ENCODE results near the gene SUN5. TPM values are rescaled to one million over a fixed set of nuclear protein-coding genes. Genes with fewer than 3 reads are reported as not detected.

Gene SUN5
- total and polyA plus RNA-seq, 2 donors from 2014 or later: not detected

DNA sequence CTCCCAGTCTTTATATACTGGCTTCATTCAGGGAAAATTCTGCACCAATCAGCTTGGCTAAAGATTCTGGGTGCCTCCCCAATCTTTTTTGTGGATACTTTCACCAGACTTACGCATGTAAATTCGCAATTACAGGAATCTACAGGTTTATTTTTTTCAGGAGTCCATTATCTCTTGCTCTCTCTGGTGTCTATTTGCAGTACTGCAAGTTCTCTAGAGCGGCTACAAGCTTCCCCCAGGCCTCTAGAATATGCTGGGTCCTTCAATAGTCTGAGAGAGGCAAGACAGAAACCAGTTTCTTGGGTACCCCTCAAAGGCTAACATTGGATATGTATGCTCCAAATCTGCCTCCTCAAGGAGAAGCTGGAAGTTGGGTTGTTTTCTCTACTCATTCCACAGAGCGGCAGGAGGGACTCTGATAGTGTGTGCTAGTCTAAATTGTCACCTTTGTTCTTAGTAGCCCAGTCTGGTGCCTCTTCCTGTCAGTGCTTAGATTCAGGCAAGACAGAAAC, 58.5 kb downstream of the SUN5 start:
- Histone ChIP-seq H3K9me3 (ENCODE audit: control insufficient read depth in 2 of 3, insufficient read depth in 1 of 3, low read length in 3 of 3) (no peaks in the 10 kb centered on the region), H3K9ac (ENCODE audit: low read length in 3 of 3) (no peak overlapping the region), H3K36me3 (ENCODE audit: control insufficient read depth in 2 of 3, insufficient read depth in 3 of 3, low read length in 3 of 3) (no peaks in the 10 kb centered on the region), H3K27ac (ENCODE audit: low read depth in 2 of 2, low read length in 2 of 2) (no peak overlapping the region), H3K4me3 (ENCODE audit: low read length in 3 of 3) (no peak overlapping the region), H3K27me3 (ENCODE audit: control insufficient read depth, insufficient read depth, low read length) (no peaks in the 10 kb centered on the region), H3K4me1 (ENCODE audit: control insufficient read depth in 2 of 3, insufficient read depth in 2 of 3, low read depth in 1 of 3, low read length in 3 of 3) (no peaks in the 10 kb centered on the region)
- FAIRE-seq (no peak), DNase-seq (peak in 2 of 5 donors; percentile 24 to 38)
- intact Hi-C loops (cut with DNase I): no loop called here
- TF ChIP-seq, protein P1, sequence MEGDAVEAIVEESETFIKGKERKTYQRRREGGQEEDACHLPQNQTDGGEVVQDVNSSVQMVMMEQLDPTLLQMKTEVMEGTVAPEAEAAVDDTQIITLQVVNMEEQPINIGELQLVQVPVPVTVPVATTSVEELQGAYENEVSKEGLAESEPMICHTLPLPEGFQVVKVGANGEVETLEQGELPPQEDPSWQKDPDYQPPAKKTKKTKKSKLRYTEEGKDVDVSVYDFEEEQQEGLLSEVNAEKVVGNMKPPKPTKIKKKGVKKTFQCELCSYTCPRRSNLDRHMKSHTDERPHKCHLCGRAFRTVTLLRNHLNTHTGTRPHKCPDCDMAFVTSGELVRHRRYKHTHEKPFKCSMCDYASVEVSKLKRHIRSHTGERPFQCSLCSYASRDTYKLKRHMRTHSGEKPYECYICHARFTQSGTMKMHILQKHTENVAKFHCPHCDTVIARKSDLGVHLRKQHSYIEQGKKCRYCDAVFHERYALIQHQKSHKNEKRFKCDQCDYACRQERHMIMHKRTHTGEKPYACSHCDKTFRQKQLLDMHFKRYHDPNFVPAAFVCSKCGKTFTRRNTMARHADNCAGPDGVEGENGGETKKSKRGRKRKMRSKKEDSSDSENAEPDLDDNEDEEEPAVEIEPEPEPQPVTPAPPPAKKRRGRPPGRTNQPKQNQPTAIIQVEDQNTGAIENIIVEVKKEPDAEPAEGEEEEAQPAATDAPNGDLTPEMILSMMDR (IDR thresholded peaks at IDR 0.05; ENCODE audit: borderline replicate concordance, extremely low read depth, insufficient read depth): peak; percentile 13

DNA sequence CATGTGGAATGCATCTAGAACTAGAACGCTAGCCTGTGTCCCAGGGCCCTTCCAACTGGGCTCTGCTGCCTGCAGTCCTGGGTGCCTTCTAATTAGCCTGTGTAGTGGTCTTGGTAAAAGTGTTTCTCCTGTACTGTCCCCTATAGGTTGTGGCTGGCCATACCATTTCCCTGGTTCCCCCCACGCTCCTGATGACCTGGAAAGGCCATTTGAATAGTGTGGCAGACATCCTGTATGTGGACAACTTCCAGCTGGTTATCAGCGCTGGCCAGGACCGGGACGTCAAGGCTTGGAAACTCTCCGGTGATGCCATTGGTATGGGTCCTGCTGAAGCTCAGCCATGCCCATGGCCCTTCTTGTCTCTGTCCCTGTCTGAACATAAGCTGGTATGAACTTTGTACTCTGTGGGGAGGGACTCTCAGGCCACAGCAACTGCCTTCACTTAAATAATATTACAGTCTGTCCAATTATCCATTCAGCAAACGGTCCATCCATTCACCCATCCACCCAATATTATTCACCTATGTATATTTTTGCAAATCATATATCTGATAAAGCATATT, 60.7 kb downstream of the SUN5 start:
- Histone ChIP-seq H3K27me3 (ENCODE audit: control insufficient read depth, insufficient read depth, low read length) (no peaks in the 10 kb centered on the region), H3K9ac (ENCODE audit: low read length in 3 of 3) (no peak overlapping the region), H3K36me3 (ENCODE audit: control insufficient read depth in 2 of 3, insufficient read depth in 3 of 3, low read length in 3 of 3) (no peaks in the 10 kb centered on the region), H3K4me3 (ENCODE audit: low read length in 3 of 3) (no peak overlapping the region), H3K9me3 (ENCODE audit: control insufficient read depth in 2 of 3, insufficient read depth in 1 of 3, low read length in 3 of 3) (no peaks in the 10 kb centered on the region), H3K4me1 (ENCODE audit: control insufficient read depth in 2 of 3, insufficient read depth in 2 of 3, low read depth in 1 of 3, low read length in 3 of 3) (no peaks in the 10 kb centered on the region), H3K27ac (ENCODE audit: low read depth in 2 of 2, low read length in 2 of 2) (no peak overlapping the region)
- FAIRE-seq (no peak), DNase-seq (no peak)
- intact Hi-C loops (cut with DNase I): no loop called here
- TF ChIP-seq, protein P1 (IDR thresholded peaks at IDR 0.05; ENCODE audit: borderline replicate concordance, extremely low read depth, insufficient read depth): no peak

DNA sequence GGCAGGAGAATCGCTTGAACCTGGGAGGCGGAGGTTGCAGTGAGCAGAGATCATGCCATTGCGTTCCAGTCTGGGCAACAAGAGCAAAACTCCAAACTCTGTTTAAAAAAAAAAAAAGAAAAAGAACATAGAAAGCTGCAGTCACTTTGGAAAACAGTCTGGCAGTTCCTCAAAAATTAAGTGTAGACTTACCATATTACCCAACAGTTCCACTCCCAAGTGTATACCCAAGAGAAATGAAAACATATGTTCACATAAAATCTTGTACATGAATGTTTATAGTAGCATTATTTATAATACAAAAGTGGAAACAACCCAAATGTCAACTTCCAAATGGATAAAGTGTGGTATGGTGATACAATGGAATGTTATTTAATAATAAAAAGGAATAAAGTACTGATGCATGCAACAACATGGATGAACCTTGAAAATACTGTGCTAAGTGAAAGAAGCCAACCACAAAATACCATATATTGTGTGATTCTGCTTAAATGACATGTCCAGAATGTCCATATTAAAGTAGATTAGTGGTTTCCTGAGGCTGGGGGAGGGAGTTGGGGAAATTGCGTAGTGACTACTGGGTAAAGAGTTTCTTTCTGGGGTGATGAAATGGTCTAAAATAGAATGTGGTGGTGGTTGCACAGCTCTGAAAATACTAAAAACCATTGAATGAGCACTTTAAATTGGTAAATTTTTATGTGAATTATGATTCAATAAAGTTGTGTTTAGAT, 62.9 kb downstream of the SUN5 start:
- no peaks in the 10 kb centered on the region for H3K36me3 ChIP-seq (ENCODE audit: control insufficient read depth in 2 of 3, insufficient read depth in 3 of 3, low read length in 3 of 3)
- no peak for FAIRE-seq
- no peaks in the 10 kb centered on the region for H3K9me3 ChIP-seq (ENCODE audit: control insufficient read depth in 2 of 3, insufficient read depth in 1 of 3, low read length in 3 of 3)
- no peak for DNase-seq
- H3K27me3 ChIP-seq (ENCODE audit: control insufficient read depth, insufficient read depth, low read length): no peaks in the 10 kb centered on the region
- H3K4me1 ChIP-seq (ENCODE audit: control insufficient read depth in 2 of 3, insufficient read depth in 2 of 3, low read depth in 1 of 3, low read length in 3 of 3): no peaks in the 10 kb centered on the region
- intact Hi-C loops (cut with DNase I): no loop called here
- H3K27ac ChIP-seq (ENCODE audit: low read depth in 2 of 2, low read length in 2 of 2): no peak overlapping the region
- TF ChIP-seq, protein P1 (IDR thresholded peaks at IDR 0.05; ENCODE audit: borderline replicate concordance, extremely low read depth, insufficient read depth): no peak
- H3K9ac ChIP-seq (ENCODE audit: low read length in 3 of 3): no peak overlapping the region
- no peak overlapping the region for H3K4me3 ChIP-seq (ENCODE audit: low read length in 3 of 3)

All from kidney (tissue), 14 donors.